HG03442 (cell line): Measurements from ENCODE around the gene PTPN20.

ENCODE experiments used
- ATAC-seq: cut with Tn5 transposase; IDR thresholded peaks from one replicate; pipeline ENCODE4 v1.9.1; 2021; ENCODE audit warnings: mild to moderate bottlenecking, moderate library complexity; ENCODE audit not compliant: unreplicated experiment

Gene PTPN20

DNA sequence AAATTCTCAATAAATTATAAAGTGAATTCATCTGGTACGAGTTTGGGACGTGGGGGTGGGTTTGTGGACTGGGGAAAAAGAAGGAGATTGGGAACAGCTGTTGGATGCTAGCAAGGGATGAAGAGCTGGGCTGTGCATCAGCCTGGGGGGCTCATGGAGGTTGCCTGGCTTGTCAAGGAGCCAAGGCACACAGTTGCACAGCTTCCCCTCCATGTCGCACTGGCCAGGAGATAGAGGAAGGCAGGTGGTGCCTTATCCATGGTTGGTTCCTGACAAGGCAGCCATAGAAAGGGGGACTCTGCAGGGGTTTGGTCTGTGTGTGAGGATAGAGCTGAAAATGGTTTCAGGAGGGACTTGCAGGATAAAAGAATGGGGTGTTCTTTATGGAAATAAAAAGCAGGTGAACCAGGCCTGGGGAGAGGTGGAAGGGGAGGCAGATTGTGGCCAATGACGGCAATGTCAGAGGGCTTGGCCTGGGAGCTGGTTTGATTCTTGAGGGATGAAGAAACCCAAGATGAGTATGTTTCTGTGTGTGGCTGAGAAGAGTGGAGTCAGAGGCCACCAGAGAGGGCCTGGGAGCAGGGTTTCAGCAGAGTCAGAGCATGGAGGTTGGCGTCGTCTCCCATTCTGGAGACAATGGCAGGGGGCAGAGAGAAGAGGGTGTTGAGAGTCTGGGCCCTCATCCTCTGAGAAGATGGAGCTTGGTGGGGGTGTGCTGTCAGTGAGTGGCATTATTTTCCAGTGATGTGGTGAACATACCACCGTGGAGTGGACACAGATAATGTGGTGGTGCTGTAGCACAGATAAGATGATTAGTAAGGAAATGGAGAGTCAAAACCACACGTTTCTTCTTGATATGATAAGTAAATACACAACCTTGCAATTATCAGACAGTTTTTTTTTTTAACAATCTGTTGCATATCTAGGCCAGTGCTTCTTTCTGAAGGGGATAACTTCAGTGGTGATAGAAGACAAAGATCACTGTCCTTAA is 108.2 kb downstream of the PTPN20 start:
- no peak for ATAC-seq

DNA sequence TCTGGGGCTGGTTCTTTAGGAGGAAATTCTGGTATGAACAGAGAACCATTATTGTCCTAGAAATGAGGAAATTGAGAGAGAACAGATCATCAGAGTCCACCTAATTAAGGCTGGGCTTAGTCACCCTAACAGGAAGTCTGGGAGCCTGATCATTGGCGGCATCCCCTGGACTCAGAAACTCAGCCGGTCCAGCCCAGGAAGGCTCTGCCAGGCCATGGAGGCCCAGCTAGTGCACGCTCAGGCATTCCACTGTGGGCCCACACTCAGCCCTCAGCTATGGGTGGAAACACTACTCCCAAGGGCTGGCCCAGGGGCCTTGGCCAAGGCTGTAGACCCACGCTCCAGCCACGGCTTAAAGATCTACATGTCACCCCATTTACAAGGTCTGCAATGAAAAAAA is 109.2 kb downstream of the PTPN20 start:
- ATAC-seq = no peak

- ATAC-seq = no peak
Measured at GRCh38 chr10:47021850-47022249, 110.6 kb downstream of the PTPN20 start.

GRCh38 chr10:47022311-47023131 is 111.3 kb downstream of the PTPN20 start:
- no peak for ATAC-seq

- no peak for ATAC-seq
Measured at GRCh38 chr10:47023237-47024045, 112.2 kb downstream of the PTPN20 start.

- no peak for ATAC-seq
Measured at GRCh38 chr10:47024046-47024322, 112.8 kb downstream of the PTPN20 start.

GRCh38 chr10:47024399-47025252 is 113.4 kb downstream of the PTPN20 start:
- ATAC-seq = peak; percentile 72

DNA sequence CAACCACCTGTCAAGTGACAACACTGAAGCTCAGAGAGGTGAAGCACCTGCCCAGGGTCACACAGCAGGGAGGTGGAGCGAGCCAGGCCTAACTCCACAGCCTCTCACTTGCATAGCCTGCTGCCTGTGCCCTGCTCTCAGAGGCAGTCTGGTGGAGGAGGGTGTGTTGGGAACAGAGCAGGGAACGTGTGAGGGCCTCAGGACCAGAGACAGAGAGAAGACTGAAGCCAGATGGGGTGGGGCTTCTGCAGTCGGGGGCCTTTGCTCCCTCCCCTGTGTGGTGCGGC is 114.0 kb downstream of the PTPN20 start:
- ATAC-seq = no peak

DNA sequence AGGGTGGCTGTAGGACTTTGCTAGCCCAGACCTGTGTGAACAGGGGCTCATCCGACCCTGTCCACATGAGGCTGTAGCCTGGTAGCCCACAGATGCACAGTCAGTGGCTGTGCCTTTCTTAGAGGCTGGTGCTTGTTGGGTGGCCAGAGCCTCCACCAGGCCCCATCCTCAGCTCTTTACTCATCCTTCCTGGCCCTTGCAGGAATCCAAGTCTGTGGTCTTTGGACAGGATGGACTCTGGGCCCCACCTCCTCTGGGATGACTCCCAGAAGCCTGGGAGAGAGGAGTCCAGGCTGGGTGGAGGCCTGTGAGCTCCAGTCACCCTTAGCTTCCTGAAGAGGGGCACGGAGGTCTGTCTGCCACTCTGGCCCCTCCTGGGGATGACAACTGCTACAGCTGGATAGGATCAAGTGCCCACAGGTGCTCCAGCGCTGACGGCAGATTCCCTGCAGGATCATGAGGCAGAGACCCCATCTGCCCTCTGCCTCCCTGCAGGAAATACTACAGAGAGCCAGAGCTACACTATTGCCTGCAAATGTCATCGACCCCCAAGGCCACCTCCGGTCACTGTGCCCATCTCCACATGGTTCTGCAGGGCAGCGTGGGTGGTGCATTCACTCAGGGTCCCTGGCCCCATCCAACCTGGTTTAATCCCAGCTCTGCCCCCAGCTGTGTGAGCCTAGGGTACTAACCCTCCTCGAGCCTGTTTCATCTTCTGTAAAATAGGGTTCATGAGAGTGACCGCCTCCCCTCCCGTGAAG is 114.5 kb downstream of the PTPN20 start:
- ATAC-seq = no peak

GRCh38 chr10:47026301-47027107 is 115.3 kb downstream of the PTPN20 start:
- no peak for ATAC-seq

DNA sequence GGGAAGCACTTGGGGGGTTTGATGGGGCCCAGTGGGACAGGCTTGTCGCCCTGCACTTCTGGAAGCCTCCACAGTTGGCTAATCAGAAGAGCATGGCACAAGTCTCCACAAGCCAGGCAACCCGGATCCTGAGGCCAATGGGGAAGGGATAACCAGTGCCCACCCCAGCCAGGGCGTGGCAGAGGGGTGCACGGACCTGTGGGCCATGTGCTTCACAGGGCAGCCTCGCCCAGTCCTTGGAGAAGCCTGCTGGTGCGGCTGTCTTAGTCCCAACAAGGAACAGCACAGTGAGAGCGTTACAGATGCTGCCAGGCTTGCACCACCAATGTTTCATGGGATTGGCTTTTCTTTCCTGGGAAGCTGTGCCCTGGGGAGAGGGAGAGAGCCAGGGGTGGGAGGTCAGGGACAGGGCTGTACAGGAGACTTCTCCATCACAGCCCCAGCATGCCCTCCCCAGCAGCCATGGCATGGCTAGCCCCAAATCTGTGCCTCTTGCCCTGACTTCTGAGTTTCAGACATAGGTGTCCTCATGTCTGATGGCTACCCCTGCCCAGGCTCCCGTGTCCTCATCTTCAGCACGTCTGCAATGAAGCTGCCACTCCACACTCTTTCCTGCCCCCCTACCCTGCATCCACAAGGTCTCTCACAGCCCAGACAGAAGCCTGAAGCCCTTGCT is 116.0 kb downstream of the PTPN20 start:
- ATAC-seq = no peak

DNA sequence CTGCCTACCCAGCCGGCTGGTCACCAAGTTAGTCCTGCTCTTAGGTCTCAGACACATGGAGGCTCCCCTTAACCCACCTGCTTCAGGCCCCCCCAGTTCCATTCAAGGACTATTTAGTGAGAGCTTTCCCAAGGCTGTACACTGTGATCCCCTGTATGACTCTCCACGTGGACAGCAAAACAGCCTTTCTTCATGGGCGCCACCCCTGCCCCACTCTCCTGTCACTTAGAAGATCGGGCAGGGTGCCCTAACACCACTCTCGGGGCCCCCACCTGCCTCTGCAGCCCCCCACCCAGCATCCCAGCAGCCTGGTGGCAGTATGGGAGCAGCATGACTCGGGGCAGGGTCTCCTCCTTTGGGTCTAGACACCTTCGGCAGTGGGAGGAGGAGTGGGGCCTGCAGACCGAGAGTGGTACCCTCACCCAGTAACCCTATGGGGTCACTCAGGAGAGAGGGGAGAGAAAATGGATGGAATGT is 116.6 kb downstream of the PTPN20 start:
- ATAC-seq = no peak

GRCh38 chr10:47028466-47028865 is 117.2 kb downstream of the PTPN20 start:
- ATAC-seq = no peak

DNA sequence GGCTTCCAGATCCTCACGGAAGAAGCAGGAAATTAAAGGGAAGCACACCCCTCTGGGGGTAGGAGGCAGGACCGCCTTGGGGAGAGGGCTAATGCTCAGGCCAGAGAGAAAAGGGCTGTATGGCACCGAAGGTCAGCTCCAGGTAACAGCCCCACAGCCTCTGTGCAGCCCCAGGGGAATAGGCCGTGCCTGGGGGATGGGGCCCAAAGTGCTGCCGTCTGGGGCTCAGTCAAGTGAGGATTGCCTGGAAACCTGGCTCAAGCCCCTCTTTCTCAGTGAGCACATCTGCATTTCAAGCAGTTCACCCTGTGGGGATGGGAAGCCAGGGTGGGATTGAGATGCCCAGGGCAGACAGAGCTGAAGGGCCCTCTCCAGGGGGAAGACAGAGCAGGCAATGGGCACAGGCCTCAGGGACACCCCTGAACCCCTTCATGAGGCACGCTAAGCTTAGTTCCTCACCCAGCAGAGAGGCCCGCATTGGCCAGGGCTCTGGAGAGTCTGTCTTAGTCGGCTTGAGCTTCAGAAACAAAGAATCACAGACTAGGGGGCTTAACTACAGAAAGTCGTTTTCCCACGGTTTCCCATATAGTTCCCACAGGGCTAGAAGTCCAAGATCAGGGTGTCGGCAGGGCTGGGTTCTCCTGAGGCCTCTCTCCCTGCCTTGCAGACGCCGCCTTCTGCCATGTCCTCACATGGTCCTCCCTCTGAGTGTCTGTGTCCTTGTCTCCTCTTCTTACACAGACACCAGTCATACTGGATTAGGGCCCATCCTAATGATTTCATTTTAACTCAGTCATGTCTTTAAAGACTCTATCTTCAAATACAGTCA is 118.2 kb downstream of the PTPN20 start:
- ATAC-seq = no peak

DNA sequence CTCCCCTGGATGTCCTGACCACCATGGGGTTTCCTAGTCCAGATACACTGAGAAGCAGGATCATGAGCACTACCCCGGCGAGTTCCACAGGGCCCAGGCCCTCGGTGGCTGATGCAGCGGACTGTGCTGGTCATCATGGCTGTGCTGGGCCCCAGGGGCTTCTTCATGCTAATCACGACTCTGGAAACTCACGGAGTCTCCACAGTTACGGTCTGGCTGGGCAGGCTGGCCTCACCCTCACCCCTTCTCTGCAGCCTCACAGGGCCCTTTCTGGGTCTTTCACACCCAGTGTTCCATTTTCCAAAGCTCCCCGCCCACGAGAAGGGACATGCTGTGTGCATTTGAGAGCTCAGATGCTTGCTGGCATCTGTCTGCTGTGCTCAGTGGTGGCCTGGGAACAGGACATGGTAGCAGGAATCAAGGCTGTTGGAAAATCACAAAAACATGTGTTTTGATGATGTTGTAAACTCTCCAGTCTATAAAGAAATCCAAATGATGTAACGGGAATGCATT is 119.0 kb downstream of the PTPN20 start:
- ATAC-seq = no peak

GRCh38 chr10:47031211-47031900 is 120.1 kb downstream of the PTPN20 start:
- ATAC-seq = no peak
